HG02610 (cell line): ENCODE results near the gene PDK2.
A peak's percentile ranks its signal among the peaks of the same experiment; 100 is the strongest.

Experiments used
- ATAC-seq: cut with Tn5 transposase; IDR thresholded peaks from one replicate; pipeline ENCODE4 v1.9.1; 2021; ENCODE audit warnings: mild to moderate bottlenecking, moderate library complexity; ENCODE audit not compliant: unreplicated experiment

The PDK2 gene

GRCh38 chr17:50133769-50134099, 38.6 kb downstream of the PDK2 start:
- no peak for ATAC-seq

GRCh38 chr17:50134206-50135110, 39.3 kb downstream of the PDK2 start:
- ATAC-seq, result no peak

GRCh38 chr17:50135316-50136095, 40.4 kb downstream of the PDK2 start:
- no peak for ATAC-seq

- no peak for ATAC-seq
These were observed 41.0 kb downstream of the PDK2 start for GRCh38 chr17:50136096-50136687.

- ATAC-seq, result no peak
These were observed 41.9 kb downstream of the PDK2 start for GRCh38 chr17:50137042-50137441.

GRCh38 chr17:50139185-50139783, 44.1 kb downstream of the PDK2 start:
- no peak for ATAC-seq

- ATAC-seq, result peak; percentile 47
These were observed 45.1 kb downstream of the PDK2 start for GRCh38 chr17:50139950-50140885.

- no peak for ATAC-seq
These were observed 46.0 kb downstream of the PDK2 start for GRCh38 chr17:50141026-50141744.

GRCh38 chr17:50141745-50142110, 46.6 kb downstream of the PDK2 start:
- ATAC-seq, result no peak

GRCh38 chr17:50143461-50144176, 48.5 kb downstream of the PDK2 start:
- no peak for ATAC-seq

- ATAC-seq, result no peak
These were observed 49.2 kb downstream of the PDK2 start for GRCh38 chr17:50144355-50144754.

GRCh38 chr17:50144845-50145531, 49.8 kb downstream of the PDK2 start:
- no peak for ATAC-seq

GRCh38 chr17:50145532-50146229, 50.5 kb downstream of the PDK2 start:
- ATAC-seq, result no peak

- ATAC-seq, result no peak
These were observed 51.2 kb downstream of the PDK2 start for GRCh38 chr17:50146230-50146926.

GRCh38 chr17:50146927-50147665, 51.9 kb downstream of the PDK2 start:
- ATAC-seq, result no peak

GRCh38 chr17:50147841-50148225, 52.7 kb downstream of the PDK2 start:
- peak; percentile 2 for ATAC-seq
